Activated CD4-positive, alpha-beta T cell treated with anti-CD3 and anti-CD28 coated beads, Interleukin-2, amount 10 ng/mL, durations not matched to agents 24 days and 14 days (primary cell): ENCODE measurements around the gene SMKR1. TPM values are rescaled to one million over a fixed set of nuclear protein-coding genes. Genes with fewer than 3 reads are reported as not detected.

Experiments used
- DNase-seq: peaks from one replicate; pipeline ENCODE4 v3.0.0; 2022
- H3K27ac Mint-ChIP-seq: one replicate; pipeline ENCODE4 v1.8.0; 2022; ENCODE audit warnings: mild to moderate bottlenecking, mixed read lengths
- H3K27me3 Mint-ChIP-seq: one replicate; pipeline ENCODE4 v1.8.0; 2022; ENCODE audit warnings: mixed read lengths
- H3K36me3 Mint-ChIP-seq: one replicate; pipeline ENCODE4 v1.8.0; 2022; ENCODE audit warnings: low read depth, mild to moderate bottlenecking, mixed read lengths
- H3K4me1 Mint-ChIP-seq: one replicate; pipeline ENCODE4 v1.8.0; 2021; ENCODE audit warnings: mixed read lengths
- H3K4me3 Mint-ChIP-seq: one replicate; pipeline ENCODE4 v1.8.0; 2022; ENCODE audit warnings: mild to moderate bottlenecking, moderate library complexity, mixed read lengths
- H3K9me3 Mint-ChIP-seq: one replicate; pipeline ENCODE4 v1.8.0; 2021; ENCODE audit warnings: mixed read lengths
- intact Hi-C: fragments of 100-400 bp; cut with micrococcal nuclease; formaldehyde crosslinking; loops from one replicate; pipeline ENCODE4 v1.15.1; 2023
- total RNA-seq: library from RNA; stranded (reverse); gene quantifications from 2 replicates; pipeline ENCODE4 v1.2.3, GENCODE V29; 2022

SMKR1 gene
- total RNA-seq, 1 donor from 2014 or later = 6.1 TPM

- Mint-ChIP-seq H3K9me3 (no peaks in the 10 kb centered on the region), H3K27ac (no peak overlapping the region), H3K36me3 (no peaks in the 10 kb centered on the region), H3K4me1 (peaks cover 4% of the 10 kb centered on the region), H3K4me3 (no peak overlapping the region), H3K27me3 (peaks cover 10% of the 10 kb centered on the region)
- no peak for DNase-seq
- intact Hi-C loops = no loop called here
These were observed 48.5 kb downstream of the SMKR1 start for GRCh38 chr7:129550693-129551360.

GRCh38 chr7:129553899-129554461 is 51.6 kb downstream of the SMKR1 start:
- Mint-ChIP-seq H3K27ac (no peak overlapping the region), H3K27me3 (peaks cover 12% of the 10 kb centered on the region), H3K4me1 (peaks cover 4% of the 10 kb centered on the region), H3K9me3 (no peaks in the 10 kb centered on the region), H3K4me3 (peak overlapping the region; percentile 21), H3K36me3 (no peaks in the 10 kb centered on the region)
- intact Hi-C loops = no loop called here
- DNase-seq = peak; percentile 72

- Mint-ChIP-seq H3K27ac (no peak overlapping the region), H3K4me3 (no peak overlapping the region), H3K27me3 (peaks cover 19% of the 10 kb centered on the region), H3K9me3 (no peaks in the 10 kb centered on the region), H3K4me1 (peaks cover 4% of the 10 kb centered on the region), H3K36me3 (no peaks in the 10 kb centered on the region)
- intact Hi-C loops = no loop called here
- no peak for DNase-seq
These were observed 54.3 kb downstream of the SMKR1 start for GRCh38 chr7:129556607-129557133.

GRCh38 chr7:129557686-129558481 is 55.6 kb downstream of the SMKR1 start:
- H3K9me3 Mint-ChIP-seq = no peaks in the 10 kb centered on the region
- H3K27ac Mint-ChIP-seq = no peak overlapping the region
- H3K27me3 Mint-ChIP-seq = peaks cover 22% of the 10 kb centered on the region
- intact Hi-C loops = no loop called here
- no peaks in the 10 kb centered on the region for H3K36me3 Mint-ChIP-seq
- no peak overlapping the region for H3K4me3 Mint-ChIP-seq
- H3K4me1 Mint-ChIP-seq = peaks cover 4% of the 10 kb centered on the region
- no peak for DNase-seq

- no peak for DNase-seq
- H3K27me3 Mint-ChIP-seq = peaks cover 23% of the 10 kb centered on the region
- no peaks in the 10 kb centered on the region for H3K4me1 Mint-ChIP-seq
- intact Hi-C loops = no loop called here
- no peak overlapping the region for H3K4me3 Mint-ChIP-seq
- no peaks in the 10 kb centered on the region for H3K9me3 Mint-ChIP-seq
- H3K27ac Mint-ChIP-seq = no peak overlapping the region
- H3K36me3 Mint-ChIP-seq = no peaks in the 10 kb centered on the region
These were observed 57.2 kb downstream of the SMKR1 start for GRCh38 chr7:129559564-129559963.

- Mint-ChIP-seq H3K36me3 (no peaks in the 10 kb centered on the region), H3K27me3 (peaks cover 25% of the 10 kb centered on the region), H3K4me3 (no peak overlapping the region), H3K9me3 (no peaks in the 10 kb centered on the region), H3K4me1 (no peaks in the 10 kb centered on the region), H3K27ac (no peak overlapping the region)
- DNase-seq = no peak
- intact Hi-C loops = no loop called here
These were observed 58.5 kb downstream of the SMKR1 start for GRCh38 chr7:129560831-129561230.

- Mint-ChIP-seq H3K4me1 (no peaks in the 10 kb centered on the region), H3K27me3 (peaks cover 24% of the 10 kb centered on the region), H3K9me3 (no peaks in the 10 kb centered on the region), H3K36me3 (no peaks in the 10 kb centered on the region), H3K27ac (no peak overlapping the region), H3K4me3 (no peak overlapping the region)
- no peak for DNase-seq
- intact Hi-C loops = no loop called here
These were observed 59.5 kb downstream of the SMKR1 start for GRCh38 chr7:129561677-129562359.

Other genes with a start within 250 kb of the SMKR1 start
- 86.6 and 89.6 TPM in 2 replicates for gene STRIP2, start 68.1 kb upstream of the SMKR1 start, total RNA-seq
- gene NRF1, start 109.2 kb downstream of the SMKR1 start, total RNA-seq = 22.3 and 23.2 TPM in 2 replicates